AG08396 (cell line): Measurements from ENCODE around the gene REEP6.
"Not testable (repeated sequence)": the region's sequence is repeated elsewhere in the genome, so short reads cannot be mapped to it uniquely, and the experiment has no call there.

ENCODE experiments used
- DNase-seq: peaks from one replicate; pipeline ENCODE4 v3.0.0; 2012; ENCODE audit warnings: low spot score, mixed read lengths

Gene REEP6

DNA sequence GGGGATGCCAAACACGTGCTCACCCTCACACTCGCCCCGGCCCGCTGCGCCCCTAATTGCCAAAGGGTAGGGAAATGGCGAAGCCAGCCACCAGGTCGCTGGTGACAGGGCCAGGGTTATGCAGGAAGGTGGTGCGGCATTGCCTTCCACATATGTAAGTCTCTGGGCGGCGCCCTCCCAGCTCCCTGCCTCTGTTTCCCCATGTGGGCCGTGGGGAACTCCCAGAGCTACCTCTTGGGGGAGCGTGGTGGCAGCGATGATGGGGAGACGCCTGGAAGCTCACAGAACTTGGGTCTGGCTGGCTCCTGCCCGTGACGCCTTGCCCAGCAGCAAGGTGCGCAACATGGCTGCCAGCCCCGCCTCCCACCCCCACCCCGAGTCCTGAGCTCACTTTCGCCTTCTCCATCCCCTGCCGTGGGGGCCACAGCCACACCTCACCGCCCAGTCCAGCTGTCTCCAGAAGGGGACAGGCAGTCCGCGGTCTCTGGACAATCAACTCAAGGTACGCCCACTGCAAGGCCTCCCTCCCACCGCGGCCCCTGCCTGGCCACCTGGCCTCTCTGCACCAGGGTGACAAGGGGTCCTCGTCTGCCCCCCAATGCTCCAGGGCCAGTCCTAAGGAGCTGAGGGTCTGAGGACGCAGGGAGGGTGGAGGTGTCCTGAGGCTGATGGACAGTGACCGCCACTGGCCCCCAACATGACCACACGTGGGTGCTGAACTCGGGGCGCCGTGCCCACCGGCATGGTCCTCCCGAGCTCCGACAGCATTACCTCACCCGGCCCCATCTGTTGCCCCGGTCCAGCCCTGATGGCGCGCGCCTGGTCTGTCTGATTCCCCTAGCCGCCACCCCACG lies 18.5 kb upstream of the REEP6 start:
- DNase-seq, result no peak

DNA sequence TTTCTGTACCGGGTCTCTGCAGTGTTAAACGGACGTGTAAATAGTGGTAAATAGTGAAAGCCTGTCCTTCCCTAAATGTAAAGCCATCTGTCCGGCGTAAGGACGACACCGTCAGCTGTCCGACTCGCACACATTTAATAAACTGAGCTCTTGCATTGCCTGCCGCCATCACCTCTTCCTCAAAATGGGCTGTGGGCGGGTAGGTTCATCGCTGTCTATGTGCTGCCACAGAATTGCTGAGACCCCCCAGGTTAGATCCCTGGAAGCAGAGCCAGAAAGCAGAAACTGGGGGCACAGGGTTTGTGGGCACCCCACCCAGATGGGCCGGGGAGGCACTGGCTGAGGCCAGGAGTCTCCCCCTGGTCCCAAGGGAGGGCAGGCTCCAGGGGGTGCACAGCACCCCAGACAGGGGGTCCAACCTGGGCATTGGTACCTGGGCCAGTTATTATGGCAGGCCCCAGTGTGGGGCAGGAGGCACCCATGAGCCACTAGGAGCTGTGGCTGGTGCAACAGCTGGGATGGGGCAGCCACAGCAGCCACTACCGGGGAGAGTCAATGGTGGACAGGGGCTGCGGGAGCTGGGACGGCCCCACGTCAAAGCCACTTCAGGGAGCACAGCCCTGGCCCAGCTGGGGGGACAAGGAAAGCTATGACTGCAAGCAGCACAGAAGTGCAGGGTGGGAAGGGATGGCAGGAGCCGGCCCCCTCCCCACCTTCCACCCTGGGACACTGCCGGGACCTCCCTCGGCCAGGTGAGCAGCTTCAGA lies 17.7 kb upstream of the REEP6 start:
- DNase-seq, result no peak

DNA sequence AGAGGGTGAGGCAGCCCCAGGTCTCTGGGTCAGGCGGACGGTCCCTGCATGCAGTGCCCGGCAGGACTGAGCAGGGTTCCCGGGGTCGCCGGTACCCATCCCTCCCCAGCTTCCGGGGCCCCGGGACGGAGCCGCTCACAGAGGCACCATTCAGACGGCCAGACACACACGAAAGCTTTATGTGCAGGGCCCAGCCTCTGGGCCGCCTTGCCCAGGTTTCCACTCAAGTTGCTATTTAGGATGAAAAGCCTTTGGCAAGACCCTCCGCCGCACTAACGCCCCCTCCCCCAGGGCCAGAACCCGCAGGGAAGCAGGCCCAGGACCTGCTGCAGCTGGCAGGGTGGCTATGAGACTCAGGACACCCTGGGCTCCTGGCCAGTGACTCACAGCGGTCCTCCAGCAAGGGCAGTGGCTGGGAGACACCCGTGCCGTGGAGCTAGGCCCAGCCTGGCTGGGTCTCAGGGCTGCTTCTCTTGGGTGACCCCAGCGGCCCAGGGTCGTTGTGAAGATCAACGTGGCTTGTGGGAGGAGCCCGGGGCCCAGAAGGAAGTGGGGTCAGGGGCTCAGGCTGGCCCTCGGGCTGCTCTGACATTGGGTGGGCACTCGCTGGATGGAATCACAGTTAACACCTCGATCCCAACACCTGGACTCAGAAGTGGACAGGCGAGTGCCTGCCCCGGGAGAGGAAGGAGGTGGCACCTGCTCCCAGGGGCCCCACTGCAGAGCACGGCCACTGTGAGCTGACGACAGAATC lies 16.8 kb upstream of the REEP6 start:
- peak; percentile 68 for DNase-seq

DNA sequence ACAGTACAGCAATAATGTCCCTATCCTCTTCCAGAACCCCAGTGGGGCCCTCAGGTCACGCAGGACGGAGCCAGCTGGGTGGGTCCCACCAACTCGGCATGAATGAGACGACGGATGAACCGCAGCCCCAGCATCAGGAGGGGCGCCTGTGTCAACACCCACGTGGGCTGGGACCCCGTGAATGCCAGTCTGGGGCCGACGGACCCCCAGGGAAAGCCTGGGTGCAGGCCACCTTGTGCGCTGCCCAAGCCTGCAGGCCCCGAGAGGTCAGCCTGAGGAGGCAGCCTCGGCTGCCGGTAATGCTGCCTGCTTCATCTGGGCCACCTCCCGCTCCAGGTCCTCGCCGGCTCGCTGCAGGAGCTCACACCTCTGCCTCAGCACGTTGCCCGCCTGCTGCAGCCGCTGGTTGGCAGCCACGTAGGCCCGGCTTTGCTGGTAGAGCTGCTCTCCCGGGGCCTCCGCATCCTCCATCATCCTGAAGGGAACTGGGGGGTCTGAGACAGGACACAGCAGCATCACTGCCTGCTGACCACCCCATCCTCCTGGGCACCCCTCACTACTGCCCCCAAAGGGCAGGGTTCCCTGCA lies 16.1 kb upstream of the REEP6 start:
- DNase-seq, result no peak

DNA sequence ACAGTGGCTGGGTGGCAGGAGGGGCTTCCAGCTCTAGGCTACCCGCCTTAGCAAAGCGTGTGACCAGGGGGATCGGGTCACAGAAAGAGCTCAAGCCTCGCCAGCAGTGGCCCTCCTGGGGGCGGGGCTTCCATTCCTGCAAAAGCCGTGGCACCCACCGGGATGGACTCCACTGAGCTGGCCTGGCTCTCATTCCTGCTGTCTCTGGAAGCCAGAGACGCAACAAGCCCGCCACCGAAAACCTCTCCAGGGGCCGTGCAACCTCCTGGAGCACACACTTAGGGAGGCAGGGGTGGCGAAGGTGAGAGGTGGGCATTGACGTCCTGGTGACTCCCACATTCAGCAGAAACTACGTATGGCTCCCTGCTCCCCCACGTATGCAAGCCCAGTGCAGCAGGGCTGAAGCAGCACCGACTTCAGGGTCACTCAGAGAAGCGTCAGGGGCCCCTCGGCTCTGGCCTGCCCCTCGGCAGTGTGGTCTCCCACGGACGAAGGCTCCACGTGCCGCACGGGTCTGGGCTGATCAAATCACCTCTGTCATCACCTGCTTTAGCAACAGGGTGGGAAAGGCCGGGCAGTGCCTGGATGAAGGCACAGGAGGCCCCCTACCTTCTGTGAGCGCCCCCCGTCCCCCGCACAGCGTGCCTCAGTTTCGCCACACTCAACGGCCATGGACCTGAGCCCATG lies 15.1 kb upstream of the REEP6 start:
- DNase-seq, result no peak

DNA sequence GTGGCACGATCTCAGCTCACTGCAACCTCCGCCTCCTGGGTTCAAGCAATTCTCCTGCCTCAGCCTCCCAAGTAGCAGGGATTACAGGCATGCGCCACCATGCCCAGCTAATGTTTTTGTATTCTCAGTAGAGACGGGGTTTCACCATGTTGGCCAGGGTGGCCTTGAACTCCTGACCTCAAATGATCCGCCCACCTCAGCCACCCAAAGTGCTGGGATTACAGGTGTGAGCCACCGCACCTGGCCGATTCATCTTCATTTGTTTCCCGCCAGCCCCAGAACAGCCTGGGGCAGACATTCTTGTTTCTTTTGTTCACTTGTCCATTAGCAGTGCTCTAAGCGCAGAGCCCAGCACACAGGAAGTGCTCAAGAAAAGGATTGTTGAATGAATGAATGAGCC lies 13.9 kb upstream of the REEP6 start:
- not testable (repeated sequence) for DNase-seq

DNA sequence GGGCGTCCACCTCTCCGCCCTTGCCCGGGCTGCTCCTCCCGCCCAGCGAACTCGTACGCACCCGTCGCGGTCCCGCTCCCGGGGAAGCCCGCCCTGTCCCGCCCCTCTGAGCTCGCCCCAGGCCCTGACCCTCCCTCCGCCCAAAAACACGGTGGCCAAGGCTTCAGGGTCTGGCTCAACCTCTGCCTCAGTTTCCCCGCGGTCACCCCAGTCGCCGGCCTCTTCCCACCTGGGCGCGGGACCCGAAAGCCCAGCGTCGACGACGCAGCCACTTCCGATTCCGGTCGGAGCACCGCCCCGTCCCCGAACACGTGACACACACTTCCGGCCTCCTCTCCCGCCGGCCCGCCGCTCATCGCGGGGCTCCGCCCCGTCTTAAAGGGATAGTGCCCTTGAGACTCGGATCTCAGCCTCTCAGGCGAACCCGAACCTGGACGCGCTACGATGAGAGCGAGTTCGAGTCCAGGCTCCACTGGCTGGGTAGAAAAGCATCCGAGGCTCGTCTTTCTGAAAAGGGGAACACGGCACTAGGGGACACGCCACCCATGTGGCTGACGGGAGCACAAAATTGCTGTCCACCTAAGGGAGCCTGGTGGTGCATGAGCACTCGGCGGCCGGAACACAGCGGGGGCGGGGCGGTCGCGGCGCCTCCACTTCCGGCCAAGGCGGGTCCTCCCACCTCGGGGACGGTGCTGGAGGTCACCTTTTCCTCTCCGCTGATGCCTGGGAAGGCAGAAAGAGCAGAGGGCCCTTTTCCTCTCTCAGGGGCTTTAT lies 11.9 kb upstream of the REEP6 start, which contains the start of gene C19orf25:
Gene C19orf25 (minus strand): TSS at position 282 of the 774 bp plus-strand sequence. CDS start 312 bp downstream, outside the sequence.
- peak; percentile 98 for DNase-seq

DNA sequence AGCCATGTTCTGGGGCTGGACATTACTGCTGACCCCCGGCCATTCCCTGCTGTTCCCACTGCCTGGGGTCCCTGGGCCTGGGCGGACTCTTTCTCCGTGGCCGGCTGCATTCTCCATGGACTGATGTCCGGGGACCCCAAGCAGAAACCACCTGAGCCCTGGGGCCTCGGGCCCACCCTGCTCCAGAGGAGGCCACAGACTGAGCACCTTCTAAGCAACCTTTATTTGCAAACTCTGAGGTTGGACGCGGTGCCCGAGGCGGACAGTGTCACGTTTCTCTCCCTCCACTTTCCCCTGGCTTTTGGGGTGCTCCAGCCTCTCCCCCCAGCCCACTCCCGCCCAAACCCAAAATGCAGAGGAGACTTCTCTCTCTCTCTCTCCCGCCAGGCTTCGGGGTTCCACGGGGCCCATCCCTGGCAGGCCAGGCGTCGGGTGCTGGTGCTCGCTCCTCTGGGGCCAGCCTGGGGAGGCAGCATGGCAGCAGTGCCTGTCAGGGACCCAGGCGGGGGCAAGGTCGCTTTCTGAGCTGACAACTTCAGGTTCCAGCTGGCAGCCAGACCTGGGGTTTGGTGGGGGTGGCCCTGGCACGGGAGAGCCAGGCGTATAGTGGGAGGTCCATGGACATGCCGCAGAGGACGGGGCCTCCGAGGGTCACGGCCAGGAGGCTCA lies 9.6 kb upstream of the REEP6 start:
- no peak for DNase-seq

DNA sequence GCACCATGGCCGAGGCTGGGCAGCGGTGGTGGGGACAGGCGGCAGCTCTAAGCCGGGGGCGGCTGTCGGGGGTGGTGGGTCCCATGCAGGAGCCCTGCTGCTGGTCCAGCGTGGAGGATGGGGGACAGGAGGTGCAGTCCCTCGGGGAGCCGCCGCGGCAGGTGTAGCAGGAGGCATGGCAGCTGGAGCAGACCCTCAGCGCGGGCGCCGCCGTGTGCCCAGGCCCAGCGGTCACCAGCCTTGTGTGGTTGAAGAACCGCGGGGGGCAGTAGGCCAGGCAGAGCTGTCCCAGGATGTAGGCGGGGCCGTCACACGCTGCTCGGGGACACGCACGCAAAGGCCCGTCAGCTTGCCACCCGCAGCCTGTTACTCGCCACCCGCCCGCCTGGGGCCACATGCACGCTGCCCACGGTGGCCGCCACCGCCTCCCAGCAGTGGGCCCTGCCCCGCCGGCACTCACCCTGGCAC lies 9.1 kb upstream of the REEP6 start:
- no peak for DNase-seq

DNA sequence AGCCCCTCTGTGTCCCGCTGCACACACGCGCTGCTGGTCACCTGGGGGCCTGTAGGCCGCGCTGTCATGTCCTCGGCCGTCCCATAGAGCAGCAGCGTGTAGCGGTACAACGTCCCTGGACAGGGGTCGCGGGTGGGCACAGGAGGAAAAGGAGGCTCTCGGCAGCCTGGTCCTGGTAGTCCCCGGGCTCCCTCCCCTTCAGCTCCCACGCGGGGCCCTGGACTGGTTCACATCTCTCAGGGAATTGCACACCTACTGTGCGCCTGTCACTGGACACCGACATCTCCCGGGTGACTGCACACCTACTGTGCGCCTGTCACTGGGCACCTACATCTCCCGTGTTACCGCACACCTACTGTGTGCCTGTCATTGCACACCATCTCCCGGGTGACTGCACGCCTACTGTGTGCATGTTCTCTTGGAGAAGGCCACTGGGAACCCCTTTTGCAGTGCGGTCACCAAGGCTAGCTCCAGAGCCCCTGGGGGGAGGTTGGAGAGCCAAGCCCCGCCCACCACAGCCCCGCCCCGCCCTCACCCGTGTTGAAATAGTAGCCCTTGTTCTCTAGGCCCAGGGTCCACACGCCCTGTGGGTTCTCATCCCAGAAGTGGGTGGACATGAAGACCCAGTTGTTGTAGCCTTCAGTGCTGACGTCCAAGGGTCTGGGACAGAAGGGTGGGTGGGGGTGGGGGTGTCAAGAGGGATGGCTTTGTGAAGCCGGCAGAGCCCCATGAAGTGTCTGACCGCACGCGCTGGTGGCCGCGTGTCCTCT lies 8.4 kb upstream of the REEP6 start:
- peak; percentile 12 for DNase-seq

DNA sequence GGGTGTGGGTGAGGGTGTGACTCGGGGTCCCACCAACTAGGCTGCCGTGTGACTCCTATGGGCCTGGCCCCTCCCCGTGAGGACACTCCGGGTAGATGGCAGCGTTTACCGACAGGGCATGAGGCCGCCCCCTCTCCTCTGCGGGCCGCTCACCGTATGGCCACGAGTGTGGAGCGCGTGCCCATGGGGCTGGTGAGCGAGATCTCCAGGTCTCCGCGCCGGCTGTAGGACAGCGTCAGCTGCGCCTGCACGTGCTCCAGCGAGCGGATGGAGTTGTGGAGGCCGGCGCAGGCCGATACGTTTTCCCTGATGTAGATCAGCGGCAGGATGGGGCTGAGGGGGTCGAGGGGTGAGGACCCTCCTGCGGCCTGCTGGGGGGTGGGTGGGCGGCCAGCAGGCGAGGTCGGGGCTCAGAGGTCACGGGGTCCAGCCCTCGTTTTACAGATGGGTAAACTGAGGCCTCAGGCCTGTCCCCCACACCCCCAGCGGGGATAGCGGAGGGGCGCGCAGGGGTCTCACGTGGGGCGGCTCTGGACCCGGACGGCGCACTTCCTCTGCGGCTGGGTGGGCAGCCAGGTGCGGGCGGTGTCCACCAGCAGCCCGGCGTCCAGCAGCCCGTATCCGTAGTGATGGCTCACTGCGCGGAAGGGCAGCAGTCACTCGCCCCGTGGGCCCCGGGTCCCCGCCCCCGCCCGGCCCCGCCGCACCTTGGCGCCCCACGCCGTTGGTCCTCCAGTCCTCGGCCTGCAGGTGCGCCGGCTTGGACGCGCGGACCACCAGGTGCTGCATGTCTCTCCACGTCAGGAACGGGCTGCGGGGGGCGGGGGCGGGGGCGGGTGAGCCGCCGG lies 7.6 kb upstream of the REEP6 start:
- DNase-seq, result peak; percentile 14

DNA sequence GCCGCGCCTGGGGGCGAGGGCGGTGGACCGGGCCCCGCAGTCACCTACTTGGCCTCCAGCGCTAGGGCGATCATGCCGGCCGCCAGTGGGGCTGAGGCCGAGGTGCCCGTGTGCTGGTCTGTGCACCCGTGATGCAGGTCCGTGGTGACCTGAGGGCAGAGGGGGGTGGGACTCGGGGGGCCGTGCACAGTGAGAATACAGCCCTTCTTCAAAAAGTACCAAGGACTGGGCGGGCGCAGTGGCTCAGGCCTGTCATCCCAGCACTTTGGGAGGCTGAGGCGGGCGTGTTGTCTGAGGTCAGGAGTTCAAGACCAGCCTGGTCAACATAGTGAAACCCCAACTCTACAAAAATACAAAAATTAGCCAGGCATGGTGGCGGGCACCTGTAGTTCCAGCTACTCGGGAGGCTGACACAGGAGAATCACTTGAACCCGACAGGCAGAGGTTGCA lies 7.0 kb upstream of the REEP6 start:
- DNase-seq, result no peak

DNA sequence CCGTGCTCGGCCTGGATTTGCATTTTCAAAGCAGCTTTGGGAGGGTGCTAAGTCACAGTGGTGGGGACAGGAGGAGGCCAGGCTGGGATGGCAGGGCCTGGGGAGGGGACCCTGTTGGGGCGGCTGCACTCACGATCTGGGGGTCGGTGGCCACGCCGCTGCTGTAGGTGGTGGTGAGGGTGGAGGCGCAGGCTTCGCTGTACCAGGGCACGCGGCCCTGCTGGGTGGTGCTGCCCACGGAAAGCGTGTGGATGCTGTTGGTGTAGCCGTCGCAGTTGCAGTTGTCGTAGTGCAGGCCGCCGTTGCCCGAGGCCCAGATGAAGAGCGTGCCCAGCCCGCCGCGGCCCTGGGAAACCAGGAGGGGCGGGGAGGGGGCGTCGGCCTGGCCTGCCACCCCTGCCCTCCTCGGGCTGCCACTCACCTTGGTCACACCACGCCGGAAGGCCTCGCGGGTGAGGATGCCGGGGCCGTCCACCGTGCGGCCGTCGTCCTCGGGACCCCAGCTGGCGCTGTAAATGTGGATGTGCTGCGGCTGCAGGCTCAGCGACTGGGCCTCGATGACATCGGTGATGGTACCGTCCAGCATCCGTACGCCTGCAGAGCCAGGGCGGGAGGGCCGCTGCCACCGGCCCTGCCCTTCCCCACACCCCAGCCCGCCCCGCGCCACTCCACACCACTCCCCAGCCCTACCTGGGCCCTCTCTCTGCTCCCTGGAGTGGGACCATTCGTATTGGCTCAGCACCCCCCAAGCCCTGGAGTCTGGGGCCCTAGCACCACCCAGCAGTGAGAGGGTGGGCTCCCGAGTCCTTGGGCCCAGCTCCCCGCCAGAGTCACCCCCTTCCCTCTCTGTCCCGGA lies 4.0 kb upstream of the REEP6 start:
- DNase-seq, result no peak

DNA sequence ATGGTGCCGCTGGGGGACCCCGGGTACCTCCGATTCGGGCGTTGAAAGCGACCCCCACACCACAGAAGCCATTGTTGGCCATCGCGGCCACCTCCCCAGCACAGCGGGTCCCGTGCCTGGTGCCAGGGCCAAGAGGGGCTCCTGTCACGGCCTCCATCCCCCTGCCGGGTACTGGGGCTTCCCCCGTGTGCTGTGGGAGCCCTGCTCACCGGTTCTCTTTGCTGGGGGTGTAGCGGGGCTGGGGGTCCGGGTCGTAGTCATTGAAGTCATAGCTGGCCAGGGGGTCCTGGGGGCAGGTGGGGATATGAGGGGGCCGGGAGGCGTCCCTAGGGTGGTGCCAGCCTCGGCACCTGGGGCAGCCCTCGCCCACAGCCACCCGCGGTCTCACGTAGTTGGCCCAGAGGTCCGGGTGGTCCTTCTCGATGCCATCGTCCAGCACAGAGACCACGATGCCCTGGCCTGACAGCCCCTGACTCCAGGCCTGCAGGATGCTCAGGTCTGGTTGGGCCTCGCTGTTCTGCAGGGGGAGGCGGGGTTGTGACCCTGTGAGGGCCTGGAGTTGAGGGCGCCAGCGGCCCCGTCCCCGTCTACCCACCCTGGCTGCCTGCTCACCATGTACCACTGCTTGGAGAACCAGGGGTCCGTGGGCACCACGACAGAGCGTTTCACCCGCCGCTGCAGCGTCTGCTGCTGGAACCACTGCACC lies 3.3 kb upstream of the REEP6 start:
- no peak for DNase-seq

DNA sequence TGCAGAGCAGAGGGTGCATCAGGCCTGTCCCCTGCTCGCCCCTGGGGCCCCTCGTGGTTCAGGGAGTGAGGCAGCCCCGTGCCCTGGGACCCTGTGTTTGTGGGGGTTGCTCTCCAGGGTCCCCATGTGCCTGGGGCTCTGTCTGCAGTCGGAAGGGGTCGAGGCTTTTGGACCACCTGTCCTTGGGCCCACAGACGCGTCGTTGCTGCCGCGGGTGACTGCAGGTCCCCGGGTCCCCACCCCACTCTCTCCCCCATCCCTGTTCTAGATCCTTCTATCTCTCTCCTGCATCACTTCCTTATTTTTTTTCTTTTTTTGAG lies 2.7 kb upstream of the REEP6 start:
- DNase-seq, result no peak

DNA sequence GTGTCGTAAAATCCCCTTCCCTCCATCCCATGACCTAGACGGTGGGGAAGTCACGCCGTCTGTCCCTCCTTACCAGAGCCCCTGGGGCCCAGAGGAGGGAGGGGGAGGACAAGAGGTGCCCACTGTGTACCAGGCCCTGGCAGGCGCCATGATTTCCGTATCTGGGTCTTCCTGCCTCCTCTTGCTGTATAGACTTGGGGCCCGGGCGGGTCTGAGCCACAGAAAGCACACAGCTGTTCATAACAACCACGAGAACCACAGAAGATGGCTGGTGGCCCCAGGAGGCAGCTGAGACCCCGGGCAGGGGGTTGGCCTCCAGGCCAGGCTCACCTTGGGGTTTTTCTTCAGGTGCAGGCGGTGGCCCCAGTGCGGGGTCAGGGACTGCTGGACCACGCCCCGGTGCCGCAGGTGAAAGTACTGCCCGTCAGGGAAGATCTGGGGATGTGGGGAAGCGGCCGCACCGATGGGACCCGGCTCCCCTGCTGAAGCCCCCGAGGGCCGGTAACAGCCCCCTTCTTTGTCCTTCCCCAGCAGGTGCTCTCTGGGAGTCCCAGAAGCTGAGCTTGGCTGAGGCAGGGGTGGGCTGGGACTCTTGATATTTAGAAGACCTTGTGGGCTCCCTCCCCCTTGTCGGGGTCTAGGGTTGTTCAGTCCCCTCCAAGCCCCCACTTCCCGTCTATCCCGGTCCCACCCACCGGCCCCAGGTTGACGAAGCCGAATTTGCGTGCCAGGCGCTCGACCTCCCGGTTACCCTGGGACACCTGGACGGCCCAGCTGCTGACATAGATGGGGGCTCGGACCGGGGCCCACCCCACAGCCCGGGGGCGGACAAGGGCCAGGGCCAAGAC lies 1.3 kb upstream of the REEP6 start:
- no peak for DNase-seq
